CD4-positive, alpha-beta T cell (primary cell): ENCODE results near the gene ATPAF1. TPM values are rescaled to one million over a fixed set of nuclear protein-coding genes. Genes with fewer than 3 reads are reported as not detected.

Experiments used
- ATAC-seq: fragments of 200-7000 bp; cut with Tn5 transposase; one replicate; pipeline ENCODE4 v1.10.0; 2022; ENCODE audit warnings: mild to moderate bottlenecking; ENCODE audit not compliant: poor library complexity
- CTCF ChIA-PET: fragments of 350-600 bp; sonication (Branson Sonifier 250); formaldehyde crosslinking; loops from one replicate; lab custom pipeline; 2021; ENCODE audit warnings: antibody characterized with exemption, inconsistent platforms; lab: Charles Lee
- POLR2A ChIA-PET: fragments of 350-600 bp; sonication (Branson Sonifier 250); formaldehyde crosslinking; loops from one replicate; lab custom pipeline; 2021; ENCODE audit warnings: antibody characterized with exemption, inconsistent platforms; lab: Charles Lee
- DNase-seq, 14 experiments: peaks; one replicate each; pipeline ENCODE4 v3.0.0-alpha.2; 2013 to 2020; ENCODE audit warnings: mixed read lengths in 2 of 14
- H3K27ac ChIP-seq, 2 donors: one replicate each; pipeline versions ENCODE4 v1.5.1 to v1.7.0; 2013; ENCODE audit warnings: low read length in 2 of 2, low read depth in 1 of 2, mild to moderate bottlenecking in 1 of 2
- H3K27me3 ChIP-seq, 2 experiments: 1 replicate in 1 of 2; 2 replicates in 1 of 2; pipeline versions ENCODE4 v1.6.1 to v1.7.0; 2013; ENCODE audit warnings: low read length in 2 of 2, control low read depth in 1 of 2, mild to moderate bottlenecking in 1 of 2, moderate library complexity in 1 of 2; ENCODE audit not compliant: insufficient read depth in 2 of 2, control insufficient read depth in 1 of 2
- H3K36me3 ChIP-seq: one replicate; pipeline ENCODE4 v1.6.1; 2013; ENCODE audit warnings: low read length, control low read depth; ENCODE audit not compliant: insufficient read depth
- H3K4me1 ChIP-seq: one replicate; pipeline ENCODE4 v1.6.1; 2013; ENCODE audit warnings: low read length, control low read depth; ENCODE audit not compliant: insufficient read depth
- H3K4me3 ChIP-seq: one replicate; pipeline ENCODE4 v1.5.1; 2013; ENCODE audit warnings: mild to moderate bottlenecking, low read length, moderate library complexity
- H3K9me3 ChIP-seq, 2 experiments: 1 replicate in 1 of 2; 2 replicates in 1 of 2; pipeline versions ENCODE4 v1.6.1 to v1.7.0; 2013; ENCODE audit warnings: low read length in 2 of 2, mild to moderate bottlenecking in 2 of 2, control low read depth in 1 of 2, moderate library complexity in 1 of 2; ENCODE audit not compliant: control insufficient read depth in 1 of 2, insufficient read depth in 1 of 2
- H3K27ac Mint-ChIP-seq: one replicate; pipeline ENCODE4 v1.8.0; 2020; ENCODE audit warnings: mixed read lengths
- H3K27me3 Mint-ChIP-seq: one replicate; pipeline ENCODE4 v1.8.0; 2021; ENCODE audit warnings: mixed read lengths
- H3K36me3 Mint-ChIP-seq: one replicate; pipeline ENCODE4 v1.8.0; 2021; ENCODE audit warnings: low read depth, mixed read lengths
- H3K4me1 Mint-ChIP-seq: one replicate; pipeline ENCODE4 v1.8.0; 2021; ENCODE audit warnings: low read depth, mixed read lengths
- H3K4me3 Mint-ChIP-seq: one replicate; pipeline ENCODE4 v1.8.0; 2020; ENCODE audit warnings: mild to moderate bottlenecking, mixed read lengths
- H3K9me3 Mint-ChIP-seq: one replicate; pipeline ENCODE4 v1.8.0; 2020; ENCODE audit warnings: mixed read lengths
- CTCF ChIP-seq: fragments of 200-600 bp; IDR thresholded peaks from one replicate; pipeline ENCODE4 v1.8.0; 2022; ENCODE audit warnings: antibody characterized with exemption, mild to moderate bottlenecking
- intact Hi-C, 2 experiments: fragments of 100-400 bp; cut with DNase I in 1 of 2; cut with micrococcal nuclease in 1 of 2; formaldehyde crosslinking; loops; one replicate each; pipeline versions ENCODE4 v1.15.1 to v1.9.0; 2023 to 2025; cut with DNase I, micrococcal nuclease
- total RNA-seq, 174 experiments: library from RNA in 2 of 174; stranded (reverse) in 2 of 174; gene quantifications; one replicate each; pipeline ENCODE4 v1.2.3 and lab custom pipeline; 2021 to 2026

ATPAF1 gene
- total RNA-seq, 2 experiments from 2014 or later = 10.1 to 12.4 TPM

DNA sequence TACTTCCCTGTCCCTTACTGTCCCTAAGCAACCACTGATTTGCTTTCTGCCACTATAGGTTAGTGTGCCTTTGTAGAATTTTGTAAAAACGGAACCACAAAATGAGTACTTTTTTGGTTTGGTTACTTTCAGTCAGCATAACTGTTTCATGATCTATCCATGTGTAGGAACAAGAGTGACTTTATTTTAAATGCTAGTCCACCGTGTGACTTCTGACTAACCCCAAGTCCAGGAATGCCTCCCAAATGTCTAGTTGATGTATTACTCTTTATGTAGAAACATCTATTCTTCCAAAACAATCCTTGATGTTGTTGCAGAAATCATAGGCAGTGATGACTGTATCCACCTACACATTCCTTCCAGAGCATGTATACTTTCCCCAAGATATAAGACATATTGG lies 21.3 kb downstream of the ATPAF1 start:
- POLR2A ChIA-PET = no interaction called here
- no peaks in the 10 kb centered on the region for H3K27me3 Mint-ChIP-seq
- CTCF ChIA-PET = no interaction called here

DNA sequence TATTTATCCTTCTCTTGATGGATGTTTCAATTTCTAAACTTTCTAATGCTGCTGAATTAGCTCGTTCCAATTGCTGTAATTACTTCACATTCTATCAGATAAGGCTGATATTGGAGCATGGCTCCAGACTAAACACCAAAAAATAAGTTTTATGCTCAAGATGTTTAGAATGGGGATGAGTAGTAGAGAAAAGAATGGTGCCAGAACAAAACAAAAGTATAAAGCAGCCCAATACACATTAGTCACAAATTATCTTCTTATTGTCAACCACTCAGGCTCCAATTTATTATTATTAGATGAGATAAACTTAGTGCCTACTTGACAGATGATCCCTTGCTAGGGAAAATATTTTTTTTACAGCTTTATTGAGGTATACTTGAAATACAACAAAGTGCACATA lies 21.8 kb downstream of the ATPAF1 start:
- no peak for ATAC-seq
- Histone ChIP-seq H3K9me3 (no peaks in the 10 kb centered on the region), H3K27me3 (no peaks in the 10 kb centered on the region), H3K36me3 (peaks cover 30% of the 10 kb centered on the region), H3K4me3 (no peak overlapping the region), H3K27ac (no peak overlapping the region), H3K4me1 (no peaks in the 10 kb centered on the region)
- no peak for DNase-seq
- Mint-ChIP-seq H3K4me1 (no peaks in the 10 kb centered on the region), H3K36me3 (peaks cover 77% of the 10 kb centered on the region), H3K9me3 (peaks cover 4% of the 10 kb centered on the region), H3K27me3 (no peaks in the 10 kb centered on the region), H3K4me3 (no peak overlapping the region), H3K27ac (no peak overlapping the region)
- ChIA-PET CTCF (no interaction called here), POLR2A (no interaction called here)
- intact Hi-C loops = no loop called here
- TF ChIP-seq CTCF = no peak

More for the DNA sequence above, 21.3 kb downstream of the ATPAF1 start:
- intact Hi-C loops = no loop called here
- DNase-seq = no peak
- peaks cover 30% of the 10 kb centered on the region for H3K36me3 ChIP-seq
- Mint-ChIP-seq H3K9me3 (peaks cover 4% of the 10 kb centered on the region), H3K4me1 (no peaks in the 10 kb centered on the region), H3K4me3 (no peak overlapping the region), H3K36me3 (peaks cover 77% of the 10 kb centered on the region), H3K27ac (no peak overlapping the region)
- H3K27ac ChIP-seq = no peak overlapping the region
- no peak overlapping the region for H3K4me3 ChIP-seq
- no peak for TF ChIP-seq CTCF
- ATAC-seq = no peak
- no peaks in the 10 kb centered on the region for H3K9me3 ChIP-seq
- H3K4me1 ChIP-seq = no peaks in the 10 kb centered on the region
- H3K27me3 ChIP-seq = no peaks in the 10 kb centered on the region

- POLR2A ChIA-PET = no interaction called here
- no peak for TF ChIP-seq CTCF
These were observed 22.3 kb downstream of the ATPAF1 start for GRCh38 chr1:46645815-46646214.

More at GRCh38 chr1:46645815-46646214, 22.3 kb downstream of the ATPAF1 start:
- Mint-ChIP-seq H3K4me3 (no peak overlapping the region), H3K27me3 (no peaks in the 10 kb centered on the region), H3K36me3 (peaks cover 76% of the 10 kb centered on the region), H3K27ac (no peak overlapping the region), H3K4me1 (no peaks in the 10 kb centered on the region), H3K9me3 (peaks cover 4% of the 10 kb centered on the region)
- Histone ChIP-seq H3K27me3 (no peaks in the 10 kb centered on the region), H3K36me3 (peaks cover 30% of the 10 kb centered on the region), H3K4me3 (no peak overlapping the region), H3K9me3 (no peaks in the 10 kb centered on the region), H3K27ac (no peak overlapping the region), H3K4me1 (no peaks in the 10 kb centered on the region)
- ATAC-seq (no peak), DNase-seq (no peak)
- CTCF ChIA-PET = no interaction called here
- intact Hi-C loops = no loop called here
